Measurements from ENCODE around the gene BARX1. TPM values are rescaled to one million over a fixed set of nuclear protein-coding genes. Genes with fewer than 3 reads are reported as not detected.

The BARX1 gene
- total RNA-seq, 4 donors from 2014 or later: not detected

- TF ChIP-seq CTCF (IDR thresholded peaks at IDR 0.05; ENCODE audit: low read depth): no peak
Observed at GRCh38 chr9:93918061-93918460, 37.1 kb downstream of the BARX1 start.

- TF ChIP-seq CTCF (IDR thresholded peaks at IDR 0.05; ENCODE audit: low read depth): no peak
Observed at GRCh38 chr9:93917121-93917853, 37.9 kb downstream of the BARX1 start.

- TF ChIP-seq CTCF (IDR thresholded peaks at IDR 0.05; ENCODE audit: low read depth): no peak
Observed at GRCh38 chr9:93916358-93916757, 38.8 kb downstream of the BARX1 start.

GRCh38 chr9:93911801-93912554 is 43.2 kb downstream of the BARX1 start:
- no peak for TF ChIP-seq CTCF (IDR thresholded peaks at IDR 0.05; ENCODE audit: low read depth)

- no peak for TF ChIP-seq CTCF (IDR thresholded peaks at IDR 0.05; ENCODE audit: low read depth)
Observed at GRCh38 chr9:93911136-93911745, 43.9 kb downstream of the BARX1 start.

- TF ChIP-seq CTCF (IDR thresholded peaks at IDR 0.05; ENCODE audit: low read depth): no peak
Observed at GRCh38 chr9:93910598-93910997, 44.6 kb downstream of the BARX1 start.

GRCh38 chr9:93910196-93910595 is 45.0 kb downstream of the BARX1 start:
- TF ChIP-seq CTCF (IDR thresholded peaks at IDR 0.05; ENCODE audit: low read depth): no peak

Data from subcutaneous adipose tissue (tissue), 4 donors.